T-helper 2 cell treated with Interferon-gamma antibody and Interleukin-4, amounts not matched to agents 5 μg/mL and 100 μg/mL, for 36 hours (primary cell): ENCODE measurements around the gene SPAG9.
A peak's percentile ranks its signal among the peaks of the same experiment; 100 is the strongest.
"Not testable (repeated sequence)": the region's sequence is repeated elsewhere in the genome, so short reads cannot be mapped to it uniquely, and the experiment has no call there.

Experiments used
- DNase-seq: peaks from one replicate; pipeline ENCODE4 v3.0.0; 2021; ENCODE audit warnings: low spot score
- H3K27ac Mint-ChIP-seq: one replicate; pipeline ENCODE4 v1.8.0; 2021; ENCODE audit warnings: mild to moderate bottlenecking, mixed read lengths
- H3K27me3 Mint-ChIP-seq: one replicate; pipeline ENCODE4 v1.8.0; 2021; ENCODE audit warnings: low read depth, mixed read lengths
- H3K36me3 Mint-ChIP-seq: one replicate; pipeline ENCODE4 v1.8.0; 2021; ENCODE audit warnings: low read depth, mixed read lengths
- H3K4me1 Mint-ChIP-seq: one replicate; pipeline ENCODE4 v1.8.0; 2021; ENCODE audit warnings: low read depth, mixed read lengths
- H3K4me3 Mint-ChIP-seq: one replicate; pipeline ENCODE4 v1.8.0; 2022; ENCODE audit warnings: mild to moderate bottlenecking, moderate library complexity, mixed read lengths
- H3K9me3 Mint-ChIP-seq: one replicate; pipeline ENCODE4 v1.8.0; 2021; ENCODE audit warnings: mixed read lengths

Gene SPAG9

DNA sequence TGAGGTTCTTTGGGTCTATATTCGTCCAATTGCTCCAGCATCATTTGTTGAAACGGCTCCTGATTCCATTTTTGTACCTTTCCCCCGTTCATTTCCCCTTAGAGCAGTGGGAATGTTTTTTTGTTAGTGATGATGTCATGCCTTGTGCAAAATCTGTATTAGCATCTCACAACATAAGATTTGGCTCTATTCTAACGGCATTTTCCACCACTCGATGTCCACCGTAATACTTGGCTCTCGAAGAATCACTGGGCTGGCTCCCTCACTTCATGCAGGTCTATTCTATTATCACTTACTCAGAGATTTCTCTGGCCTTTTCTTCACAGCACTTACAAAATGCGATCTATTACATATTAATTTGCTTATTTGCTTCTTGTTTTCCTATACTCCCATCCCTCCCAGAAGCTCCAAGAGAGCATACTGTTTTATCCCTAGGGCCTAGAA, 32.1 kb upstream of the SPAG9 start:
- Mint-ChIP-seq H3K36me3 (peaks cover 18% of the 10 kb centered on the region), H3K4me1 (peaks cover 13% of the 10 kb centered on the region), H3K27ac (no peak overlapping the region), H3K9me3 (no peaks in the 10 kb centered on the region), H3K27me3 (no peaks in the 10 kb centered on the region), H3K4me3 (no peak overlapping the region)
- DNase-seq = peak; percentile 16

DNA sequence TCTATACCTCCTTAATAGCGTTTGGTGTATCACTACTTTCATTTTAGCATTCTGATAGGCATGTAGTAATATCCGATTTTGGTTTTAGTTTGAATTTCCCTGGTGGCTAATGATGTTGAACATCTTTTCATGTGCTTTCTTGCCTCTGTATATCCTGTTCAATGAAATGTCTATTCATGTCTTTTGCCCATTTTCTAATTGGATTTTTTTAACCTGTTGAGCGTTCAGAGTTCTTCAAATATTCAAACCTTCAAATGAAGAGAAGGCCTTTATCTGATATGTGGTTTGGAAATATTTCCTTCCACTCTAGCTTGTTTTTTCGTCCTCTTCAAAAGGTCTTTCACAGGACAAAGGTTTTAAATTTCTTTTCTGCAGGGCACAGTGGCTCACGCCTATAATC, 30.3 kb upstream of the SPAG9 start:
- H3K27me3 Mint-ChIP-seq = no peaks in the 10 kb centered on the region

DNA sequence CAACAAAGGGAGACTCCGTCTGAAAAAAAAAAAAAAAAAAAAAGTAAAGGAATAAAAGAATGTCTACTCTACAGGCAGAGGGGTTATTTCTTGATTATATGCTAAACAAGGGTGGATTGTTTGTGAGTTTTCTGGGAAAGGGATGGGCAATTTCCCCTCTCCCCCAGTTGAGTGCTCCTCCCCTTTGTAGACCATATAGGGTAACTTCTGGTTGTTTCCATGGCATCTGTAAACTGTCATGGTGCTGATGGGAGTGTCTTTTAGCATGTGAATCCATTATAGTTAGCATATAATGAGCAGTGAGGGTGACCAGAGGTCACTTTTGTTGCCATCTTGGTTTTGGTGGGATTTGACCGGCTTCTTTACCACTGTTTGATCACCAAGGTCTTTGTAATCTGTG, 28.5 kb upstream of the SPAG9 start:
- no peak for DNase-seq
- Mint-ChIP-seq H3K4me3 (no peak overlapping the region), H3K27me3 (no peaks in the 10 kb centered on the region), H3K36me3 (no peaks in the 10 kb centered on the region), H3K27ac (no peak overlapping the region), H3K9me3 (no peaks in the 10 kb centered on the region), H3K4me1 (peaks cover 6% of the 10 kb centered on the region)

More for the DNA sequence above, 30.3 kb upstream of the SPAG9 start:
- H3K4me1 Mint-ChIP-seq = peaks cover 11% of the 10 kb centered on the region
- no peak overlapping the region for H3K4me3 Mint-ChIP-seq
- peaks cover 6% of the 10 kb centered on the region for H3K36me3 Mint-ChIP-seq
- H3K27ac Mint-ChIP-seq = no peak overlapping the region
- H3K9me3 Mint-ChIP-seq = no peaks in the 10 kb centered on the region
- no peak for DNase-seq

DNA sequence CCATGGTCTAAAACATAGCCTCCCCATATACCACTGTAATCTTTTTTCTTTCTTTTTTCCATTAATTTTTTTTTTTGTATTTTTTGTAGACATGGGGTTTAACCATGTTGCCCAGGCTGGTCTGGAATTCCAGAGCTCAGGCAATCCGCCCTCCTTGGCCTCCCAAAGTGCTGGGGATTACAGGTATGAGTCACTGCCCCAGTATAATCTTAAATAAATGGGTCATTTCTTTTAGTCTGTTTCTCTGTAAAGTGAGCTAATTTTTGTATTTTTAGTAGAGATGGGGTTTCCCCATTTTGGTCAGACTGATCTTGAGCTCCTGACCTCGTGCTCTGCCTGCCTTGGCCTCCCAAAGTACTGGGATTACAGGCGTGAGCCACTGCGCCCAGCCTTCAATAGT, 27.0 kb upstream of the SPAG9 start:
- peak; percentile 16 for DNase-seq
- peaks cover 6% of the 10 kb centered on the region for H3K4me1 Mint-ChIP-seq
- H3K36me3 Mint-ChIP-seq = no peaks in the 10 kb centered on the region
- H3K27me3 Mint-ChIP-seq = no peaks in the 10 kb centered on the region
- no peaks in the 10 kb centered on the region for H3K9me3 Mint-ChIP-seq
- H3K4me3 Mint-ChIP-seq = no peak overlapping the region
- H3K27ac Mint-ChIP-seq = no peak overlapping the region

DNA sequence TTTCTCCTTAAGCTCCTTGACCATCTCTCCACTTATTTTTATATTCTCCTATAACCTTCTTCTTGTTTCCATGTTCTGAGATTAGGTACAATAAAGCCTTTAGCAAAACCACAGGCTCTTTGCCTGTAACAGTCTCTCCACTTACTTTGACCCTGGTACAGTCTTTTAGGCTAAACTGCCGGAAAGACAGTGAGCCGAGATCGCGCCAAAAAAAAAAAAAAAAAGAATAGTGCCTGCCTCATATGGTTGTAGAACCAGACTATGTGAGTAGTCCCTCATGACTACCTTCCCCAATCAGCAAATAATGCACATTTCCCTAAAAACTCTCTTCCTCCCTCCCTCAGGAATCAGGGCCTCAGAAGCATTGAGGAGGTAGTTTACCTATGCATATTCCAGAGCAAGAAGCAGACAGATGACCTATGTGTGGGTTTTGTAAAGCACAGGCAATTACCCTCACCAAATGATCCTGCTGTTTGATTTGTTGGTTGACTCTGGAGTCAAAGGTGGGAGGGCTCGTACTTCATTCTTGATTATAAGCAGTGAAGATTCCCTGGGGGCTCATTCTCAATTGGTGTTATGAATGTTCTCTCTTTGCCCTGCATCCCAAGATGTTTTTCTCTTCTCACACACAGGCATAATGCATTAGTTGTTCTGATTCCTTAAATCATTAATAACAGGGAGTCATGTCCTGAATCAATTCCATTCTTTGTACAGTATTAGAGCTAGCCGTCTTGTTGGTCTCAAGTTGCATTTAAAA, 23.8 kb upstream of the SPAG9 start:
- no peaks in the 10 kb centered on the region for H3K36me3 Mint-ChIP-seq
- H3K4me3 Mint-ChIP-seq = no peak overlapping the region
- DNase-seq = no peak
- H3K27ac Mint-ChIP-seq = no peak overlapping the region
- no peaks in the 10 kb centered on the region for H3K9me3 Mint-ChIP-seq
- H3K27me3 Mint-ChIP-seq = no peaks in the 10 kb centered on the region
- H3K4me1 Mint-ChIP-seq = peaks cover 4% of the 10 kb centered on the region

DNA sequence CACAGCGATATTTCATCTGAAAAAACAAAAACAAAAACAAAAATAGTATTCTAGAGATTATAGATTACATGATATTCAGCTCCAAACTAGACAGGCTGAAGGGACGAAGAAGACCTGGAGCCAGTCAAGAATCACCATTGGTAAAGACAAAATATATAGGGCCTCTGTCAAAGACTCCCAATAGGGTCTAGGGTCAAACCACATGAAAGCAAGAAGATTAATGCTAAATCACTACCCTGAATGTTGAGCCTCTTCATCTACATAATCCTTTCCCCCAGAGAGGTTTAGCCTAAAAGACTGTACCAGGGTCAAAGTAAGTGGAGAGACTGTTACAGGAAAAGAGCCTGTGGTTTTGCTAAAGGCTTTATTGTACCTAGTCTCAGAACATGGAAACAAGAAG, 21.9 kb upstream of the SPAG9 start:
- no peaks in the 10 kb centered on the region for H3K36me3 Mint-ChIP-seq
- no peak overlapping the region for H3K27ac Mint-ChIP-seq
- no peaks in the 10 kb centered on the region for H3K9me3 Mint-ChIP-seq
- H3K4me1 Mint-ChIP-seq = peaks cover 4% of the 10 kb centered on the region
- H3K27me3 Mint-ChIP-seq = no peaks in the 10 kb centered on the region
- no peak overlapping the region for H3K4me3 Mint-ChIP-seq
- DNase-seq = no peak

DNA sequence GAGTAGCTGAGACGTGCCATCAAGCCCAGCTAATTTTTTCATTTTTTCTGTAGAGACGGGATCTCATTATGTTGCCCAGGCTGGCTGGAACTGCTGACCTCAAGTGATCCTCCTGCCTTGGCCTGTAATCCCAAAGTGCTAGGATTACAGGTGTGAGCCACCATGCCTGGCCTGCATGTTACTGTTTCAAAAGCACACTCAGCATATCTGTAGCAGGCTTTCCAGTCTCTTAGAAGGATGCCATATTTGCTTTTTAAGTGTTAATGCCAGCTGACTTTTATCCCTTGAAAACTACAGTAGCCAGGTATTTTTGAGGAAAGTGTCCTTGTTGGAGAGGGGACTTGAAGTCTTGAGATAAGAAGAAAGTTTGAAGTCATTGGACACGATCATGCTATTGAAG, 15.3 kb upstream of the SPAG9 start:
- peaks cover 9% of the 10 kb centered on the region for H3K4me1 Mint-ChIP-seq
- no peak for DNase-seq
- no peak overlapping the region for H3K4me3 Mint-ChIP-seq
- H3K27me3 Mint-ChIP-seq = no peaks in the 10 kb centered on the region
- no peak overlapping the region for H3K27ac Mint-ChIP-seq
- H3K36me3 Mint-ChIP-seq = no peaks in the 10 kb centered on the region
- H3K9me3 Mint-ChIP-seq = no peaks in the 10 kb centered on the region

DNA sequence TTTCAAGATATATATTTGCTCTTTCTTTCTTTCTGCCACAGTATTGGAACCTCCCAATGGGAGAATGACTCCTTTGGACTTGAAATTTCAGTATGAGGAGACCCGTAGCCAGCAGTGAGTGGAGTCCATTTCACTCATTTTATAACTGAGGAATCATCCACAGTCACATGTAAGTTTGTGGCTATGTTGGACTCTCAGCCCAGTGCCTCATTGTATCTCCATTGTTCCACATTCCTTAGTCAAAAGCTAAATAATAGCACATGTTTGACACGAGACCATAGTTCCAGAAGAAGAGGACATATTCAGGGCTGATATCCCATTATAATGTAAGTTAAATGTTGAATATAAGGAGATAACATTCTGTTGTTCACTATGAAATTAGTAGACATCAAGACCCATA, 12.7 kb upstream of the SPAG9 start:
- Mint-ChIP-seq H3K9me3 (no peaks in the 10 kb centered on the region), H3K27me3 (no peaks in the 10 kb centered on the region), H3K4me1 (peaks cover 9% of the 10 kb centered on the region), H3K27ac (no peak overlapping the region), H3K36me3 (no peaks in the 10 kb centered on the region), H3K4me3 (no peak overlapping the region)
- no peak for DNase-seq

DNA sequence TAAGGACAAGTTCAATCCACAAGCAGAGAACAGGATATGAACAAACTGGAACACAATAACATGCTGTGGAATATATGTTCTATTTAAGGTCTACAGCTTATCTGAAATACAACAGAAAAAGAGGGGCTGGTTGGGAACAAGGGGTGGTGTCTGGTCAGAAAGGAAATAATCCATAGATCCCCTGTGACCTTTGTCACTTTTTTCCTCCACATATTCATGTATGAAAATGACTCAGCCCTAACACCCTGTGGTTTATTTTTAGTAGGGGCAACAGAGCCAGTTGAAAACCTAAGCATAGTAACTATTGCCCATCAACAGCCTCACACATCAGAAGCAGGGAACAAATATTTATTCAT, 12.3 kb upstream of the SPAG9 start:
- no peak overlapping the region for H3K4me3 Mint-ChIP-seq
- H3K4me1 Mint-ChIP-seq = peaks cover 9% of the 10 kb centered on the region
- H3K27me3 Mint-ChIP-seq = no peaks in the 10 kb centered on the region
- no peaks in the 10 kb centered on the region for H3K36me3 Mint-ChIP-seq
- H3K9me3 Mint-ChIP-seq = no peaks in the 10 kb centered on the region
- no peak overlapping the region for H3K27ac Mint-ChIP-seq
- DNase-seq = no peak

DNA sequence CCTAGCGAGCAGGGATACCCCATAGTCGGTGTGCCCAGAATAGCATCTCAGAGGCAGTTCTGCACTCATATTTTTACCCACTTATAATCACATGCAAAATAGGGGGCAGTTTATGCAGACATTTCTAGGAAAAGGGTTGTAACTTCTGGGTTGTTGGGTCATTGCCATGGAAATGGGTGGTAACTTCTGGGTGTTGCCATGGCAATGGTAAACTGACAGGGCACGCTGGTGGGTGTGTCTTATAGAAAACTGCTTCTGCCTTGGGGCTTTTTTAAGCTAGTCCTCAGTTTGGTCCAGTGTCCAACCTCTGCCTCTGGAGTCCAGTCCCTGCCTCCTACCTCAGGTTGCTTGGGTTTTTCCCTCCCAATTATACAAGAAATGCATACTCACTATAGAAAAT, 7.4 kb upstream of the SPAG9 start:
- Mint-ChIP-seq H3K4me1 (peaks cover 5% of the 10 kb centered on the region), H3K27ac (no peak overlapping the region), H3K27me3 (no peaks in the 10 kb centered on the region), H3K36me3 (no peaks in the 10 kb centered on the region), H3K9me3 (no peaks in the 10 kb centered on the region), H3K4me3 (no peak overlapping the region)
- DNase-seq = no peak

DNA sequence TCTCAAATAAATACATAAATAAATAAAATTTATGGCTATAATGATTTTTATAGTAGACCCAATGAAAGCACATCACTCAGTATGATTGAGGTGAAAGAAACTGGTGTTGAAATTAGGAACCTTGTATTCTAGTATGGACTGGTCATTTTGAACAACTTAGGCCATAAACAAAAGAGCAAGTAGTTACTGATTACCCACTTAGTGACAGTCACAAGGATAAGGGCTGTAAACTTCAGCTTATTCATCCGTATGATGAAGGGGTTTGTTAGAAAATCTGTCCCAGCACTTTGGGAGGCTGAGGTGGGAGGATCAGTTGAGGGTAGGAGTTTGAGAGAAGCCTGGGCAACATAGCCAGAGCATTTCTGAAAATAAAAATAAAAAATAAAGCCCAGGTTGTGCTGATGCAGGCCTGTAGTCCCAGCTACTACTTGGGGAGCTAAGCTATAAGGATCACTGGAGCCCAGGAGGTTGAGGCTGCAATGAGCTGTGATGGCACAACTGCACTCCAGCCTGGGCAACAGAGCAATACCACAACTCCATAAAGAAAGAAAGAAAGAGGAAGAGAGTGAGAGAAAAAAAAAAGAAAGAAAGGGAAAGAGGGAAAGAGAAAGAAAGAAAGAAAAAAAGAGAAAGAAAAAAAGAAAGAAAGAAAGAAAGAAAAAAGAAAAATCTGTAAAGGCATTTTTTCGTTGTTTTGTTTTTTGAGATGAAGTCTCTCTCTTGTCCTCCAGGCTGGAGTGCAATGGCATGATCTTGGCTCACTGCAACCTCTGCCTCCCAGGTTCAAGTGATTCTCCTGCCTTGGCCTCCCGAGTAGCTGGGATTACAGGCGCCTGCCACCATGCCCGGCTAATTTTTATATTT, 4.2 kb upstream of the SPAG9 start:
- H3K9me3 Mint-ChIP-seq = no peaks in the 10 kb centered on the region
- DNase-seq = no peak
- H3K4me1 Mint-ChIP-seq = peaks cover 12% of the 10 kb centered on the region
- H3K36me3 Mint-ChIP-seq = no peaks in the 10 kb centered on the region
- no peak overlapping the region for H3K4me3 Mint-ChIP-seq
- H3K27ac Mint-ChIP-seq = no peak overlapping the region
- H3K27me3 Mint-ChIP-seq = no peaks in the 10 kb centered on the region

DNA sequence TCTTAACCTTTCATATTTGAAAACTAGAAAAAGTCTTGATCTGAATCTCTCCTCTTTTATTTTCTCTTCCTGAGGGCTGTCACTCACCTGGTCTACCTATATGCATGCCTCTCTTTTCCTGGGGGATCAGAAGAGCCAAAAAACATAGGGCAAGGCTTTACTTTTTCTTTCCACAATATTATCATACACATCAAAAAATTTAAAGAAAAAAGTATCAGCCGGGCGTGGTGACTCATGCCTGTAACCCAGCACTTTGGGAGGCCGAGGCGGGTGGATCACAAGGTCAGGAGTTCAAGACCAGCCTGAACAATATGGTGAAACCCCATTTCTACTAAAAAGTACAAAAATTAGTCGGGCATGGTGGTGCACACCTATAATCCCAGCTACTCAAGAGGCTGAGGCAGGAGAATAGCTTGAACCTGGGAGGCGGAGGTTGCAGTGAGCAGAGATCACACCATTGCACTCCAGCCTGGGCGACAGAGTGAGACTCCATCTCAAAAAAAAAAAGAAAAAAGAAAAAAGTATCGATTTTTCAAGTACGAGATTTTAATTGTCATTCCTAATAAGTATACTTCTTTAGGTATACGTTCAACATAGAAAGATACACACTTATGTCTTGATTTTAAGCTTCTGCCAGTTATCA, 1.9 kb upstream of the SPAG9 start:
- H3K4me3 Mint-ChIP-seq = peak overlapping the region; percentile 7

DNA sequence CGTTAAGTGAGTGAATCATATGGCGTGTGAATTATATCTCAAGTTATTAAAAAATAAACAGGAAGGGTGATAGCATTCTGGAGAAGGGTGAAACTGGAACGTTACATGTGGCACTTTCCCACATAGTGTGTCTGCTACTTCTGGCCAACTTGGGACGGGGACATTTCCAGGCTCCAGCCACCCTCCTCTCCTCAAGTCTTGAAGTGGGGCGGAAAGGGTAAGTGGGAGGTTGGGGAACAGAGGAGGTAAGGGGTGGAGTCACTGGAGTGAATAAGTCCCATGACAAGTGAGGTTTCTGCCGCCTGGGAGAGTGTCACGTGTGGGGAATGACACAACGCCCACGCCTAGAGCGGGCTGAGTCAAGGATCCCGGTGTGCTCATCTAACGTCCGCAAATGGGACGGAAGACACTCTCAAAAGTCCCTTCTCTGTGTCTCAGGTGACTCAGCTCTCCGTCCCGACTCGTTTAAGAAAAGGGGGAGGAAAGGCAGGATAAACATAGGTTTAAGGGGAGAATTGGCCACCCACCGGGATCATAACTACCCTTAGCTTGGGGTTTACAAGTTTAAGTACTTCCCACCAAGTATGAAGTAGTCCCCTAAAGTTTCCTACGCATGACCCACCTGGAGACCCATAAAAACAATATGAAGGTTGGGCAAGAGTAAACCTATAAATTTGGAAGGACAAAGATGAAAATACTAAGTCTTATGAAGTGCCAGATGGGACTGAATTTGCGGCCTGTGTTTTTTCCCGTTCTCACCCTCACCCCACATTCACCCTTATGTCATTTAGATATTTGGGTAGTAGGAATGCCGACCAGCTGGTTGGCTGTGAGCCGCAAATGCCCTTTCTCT, 1.2 kb upstream of the SPAG9 start:
- H3K9me3 Mint-ChIP-seq = no peaks in the 10 kb centered on the region
- peaks cover 5% of the 10 kb centered on the region for H3K36me3 Mint-ChIP-seq
- peak overlapping the region; percentile 85 for H3K4me3 Mint-ChIP-seq
- peak overlapping the region; percentile 97 for H3K27ac Mint-ChIP-seq
- H3K4me1 Mint-ChIP-seq = peaks cover 36% of the 10 kb centered on the region
- peak; percentile 93 for DNase-seq
- H3K27me3 Mint-ChIP-seq = no peaks in the 10 kb centered on the region

More for the DNA sequence above, 1.9 kb upstream of the SPAG9 start:
- H3K9me3 Mint-ChIP-seq, DNase-seq, H3K36me3 Mint-ChIP-seq, H3K27me3 Mint-ChIP-seq: not testable (repeated sequence)
- H3K27ac Mint-ChIP-seq = peak overlapping the region; percentile 97
- peaks cover 29% of the 10 kb centered on the region for H3K4me1 Mint-ChIP-seq
